Measurements from ENCODE around the gene ARHGAP8.

The ARHGAP8 gene

DNA sequence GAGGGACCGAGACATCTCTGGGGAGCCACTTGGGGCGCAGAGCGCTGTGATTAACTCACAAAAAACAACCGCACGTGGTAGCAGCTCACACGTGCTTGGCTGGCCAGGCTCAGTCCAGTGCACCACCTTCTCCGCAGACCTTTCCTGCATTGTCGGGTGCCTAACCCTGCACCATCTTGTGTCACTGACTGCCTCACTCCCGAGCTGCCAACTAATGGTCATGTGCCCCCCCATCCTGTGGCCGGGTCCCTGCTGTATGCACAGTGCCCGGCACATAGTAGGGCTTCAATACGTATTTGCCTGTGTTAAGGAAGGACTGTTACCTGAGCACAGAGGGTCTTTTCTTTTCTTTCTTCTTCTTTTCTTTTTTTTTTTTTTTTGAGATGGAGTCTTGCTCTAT is 71.9 kb downstream of the ARHGAP8 start:
- H3K36me3 ChIP-seq (ENCODE audit: insufficient read depth, low read length), result no peaks in the 10 kb centered on the region
- H4K20me1 ChIP-seq (ENCODE audit: insufficient read depth, low read length, poor library complexity, severe bottlenecking), result no peaks in the 10 kb centered on the region
- no peaks in the 10 kb centered on the region for H3K4me1 ChIP-seq (ENCODE audit: insufficient read depth, low read length, poor library complexity, severe bottlenecking)
- H3K27me3 ChIP-seq (ENCODE audit: insufficient read depth, low read length, poor library complexity, severe bottlenecking), result no peaks in the 10 kb centered on the region
- no peak overlapping the region for H3K4me2 ChIP-seq (ENCODE audit: low read depth, low read length, poor library complexity, severe bottlenecking)
- H3K4me3 ChIP-seq (ENCODE audit: low read length, poor library complexity, severe bottlenecking), result no peak overlapping the region
- no peak overlapping the region for H3K9ac ChIP-seq (ENCODE audit: low read depth, low read length, poor library complexity, severe bottlenecking)
- no peaks in the 10 kb centered on the region for H3F3A ChIP-seq (ENCODE audit: low read depth)
- TF ChIP-seq, protein P1, sequence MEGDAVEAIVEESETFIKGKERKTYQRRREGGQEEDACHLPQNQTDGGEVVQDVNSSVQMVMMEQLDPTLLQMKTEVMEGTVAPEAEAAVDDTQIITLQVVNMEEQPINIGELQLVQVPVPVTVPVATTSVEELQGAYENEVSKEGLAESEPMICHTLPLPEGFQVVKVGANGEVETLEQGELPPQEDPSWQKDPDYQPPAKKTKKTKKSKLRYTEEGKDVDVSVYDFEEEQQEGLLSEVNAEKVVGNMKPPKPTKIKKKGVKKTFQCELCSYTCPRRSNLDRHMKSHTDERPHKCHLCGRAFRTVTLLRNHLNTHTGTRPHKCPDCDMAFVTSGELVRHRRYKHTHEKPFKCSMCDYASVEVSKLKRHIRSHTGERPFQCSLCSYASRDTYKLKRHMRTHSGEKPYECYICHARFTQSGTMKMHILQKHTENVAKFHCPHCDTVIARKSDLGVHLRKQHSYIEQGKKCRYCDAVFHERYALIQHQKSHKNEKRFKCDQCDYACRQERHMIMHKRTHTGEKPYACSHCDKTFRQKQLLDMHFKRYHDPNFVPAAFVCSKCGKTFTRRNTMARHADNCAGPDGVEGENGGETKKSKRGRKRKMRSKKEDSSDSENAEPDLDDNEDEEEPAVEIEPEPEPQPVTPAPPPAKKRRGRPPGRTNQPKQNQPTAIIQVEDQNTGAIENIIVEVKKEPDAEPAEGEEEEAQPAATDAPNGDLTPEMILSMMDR (conservative IDR thresholded peaks at IDR 0.05; ENCODE audit: low read length), result no peak
- no peak for TF ChIP-seq EZH2phosphoT487 (IDR thresholded peaks at IDR 0.05; ENCODE audit: borderline replicate concordance)
- no peak overlapping the region for H2AFZ ChIP-seq (ENCODE audit: low read length)
- no peaks in the 10 kb centered on the region for H3K79me2 ChIP-seq (ENCODE audit: insufficient read depth, low read length)
- no peaks in the 10 kb centered on the region for H3K9me3 ChIP-seq (ENCODE audit: insufficient read depth, low read depth, low read length)
- H3K9me2 ChIP-seq (replicated peaks; ENCODE audit: low read depth, low read length), result no peaks in the 10 kb centered on the region

DNA sequence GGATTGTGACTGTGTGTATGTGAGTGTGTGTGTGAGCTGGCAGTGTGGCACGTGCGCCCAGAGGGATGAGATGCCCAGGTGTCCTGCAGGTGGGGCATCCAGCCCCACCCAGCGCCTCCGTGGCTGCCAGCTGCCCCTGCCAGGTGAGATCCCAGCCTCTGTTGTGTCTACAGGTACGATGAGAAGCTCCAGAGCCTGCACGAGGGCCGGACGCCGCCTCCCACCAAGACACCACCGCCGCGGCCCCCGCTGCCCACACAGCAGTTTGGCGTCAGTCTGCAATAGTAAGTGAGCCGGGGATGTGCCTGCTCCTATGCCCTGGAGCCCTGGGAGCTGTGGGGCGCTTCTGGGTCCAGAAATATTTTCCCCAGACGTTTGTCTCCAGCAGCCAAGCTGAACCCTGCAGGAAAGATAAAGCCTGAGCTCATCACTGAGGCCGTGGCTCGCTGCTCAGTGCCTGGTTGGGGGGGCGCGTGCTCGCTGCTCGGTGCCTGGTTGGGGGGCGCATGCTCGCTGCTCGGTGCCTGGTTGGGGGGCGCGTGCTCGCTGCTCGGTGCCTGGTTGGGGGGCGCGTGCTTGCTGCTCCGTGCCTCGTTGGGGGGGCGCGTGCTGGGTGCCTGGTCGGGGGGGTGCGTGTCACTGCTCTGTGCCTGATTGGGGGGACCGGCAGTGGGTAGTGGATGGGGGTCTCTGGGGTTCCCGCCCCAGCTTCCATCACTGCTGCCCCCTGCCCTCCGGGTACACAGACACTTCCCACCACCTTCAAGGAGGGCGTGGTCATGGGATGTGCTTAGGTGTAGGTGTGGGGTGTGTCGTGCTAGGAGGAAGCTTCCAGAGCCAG is 73.2 kb downstream of the ARHGAP8 start:
- Histone ChIP-seq H3K4me2 (ENCODE audit: low read depth, low read length, poor library complexity, severe bottlenecking) (no peak overlapping the region), H3K27me3 (ENCODE audit: insufficient read depth, low read length, poor library complexity, severe bottlenecking) (no peaks in the 10 kb centered on the region), H3K9ac (ENCODE audit: low read depth, low read length, poor library complexity, severe bottlenecking) (no peak overlapping the region), H3K9me3 (ENCODE audit: insufficient read depth, low read depth, low read length) (no peaks in the 10 kb centered on the region), H4K20me1 (ENCODE audit: insufficient read depth, low read length, poor library complexity, severe bottlenecking) (no peaks in the 10 kb centered on the region), H2AFZ (ENCODE audit: low read length) (no peak overlapping the region), H3K4me3 (ENCODE audit: low read length, poor library complexity, severe bottlenecking) (no peak overlapping the region), H3K36me3 (ENCODE audit: insufficient read depth, low read length) (no peaks in the 10 kb centered on the region), H3F3A (ENCODE audit: low read depth) (no peaks in the 10 kb centered on the region), H3K4me1 (ENCODE audit: insufficient read depth, low read length, poor library complexity, severe bottlenecking) (no peaks in the 10 kb centered on the region), H3K9me2 (replicated peaks; ENCODE audit: low read depth, low read length) (no peaks in the 10 kb centered on the region), H3K79me2 (ENCODE audit: insufficient read depth, low read length) (no peaks in the 10 kb centered on the region)
- no peak for TF ChIP-seq EZH2phosphoT487 (IDR thresholded peaks at IDR 0.05; ENCODE audit: borderline replicate concordance)
- TF ChIP-seq, protein P1 (conservative IDR thresholded peaks at IDR 0.05; ENCODE audit: low read length), result no peak

DNA sequence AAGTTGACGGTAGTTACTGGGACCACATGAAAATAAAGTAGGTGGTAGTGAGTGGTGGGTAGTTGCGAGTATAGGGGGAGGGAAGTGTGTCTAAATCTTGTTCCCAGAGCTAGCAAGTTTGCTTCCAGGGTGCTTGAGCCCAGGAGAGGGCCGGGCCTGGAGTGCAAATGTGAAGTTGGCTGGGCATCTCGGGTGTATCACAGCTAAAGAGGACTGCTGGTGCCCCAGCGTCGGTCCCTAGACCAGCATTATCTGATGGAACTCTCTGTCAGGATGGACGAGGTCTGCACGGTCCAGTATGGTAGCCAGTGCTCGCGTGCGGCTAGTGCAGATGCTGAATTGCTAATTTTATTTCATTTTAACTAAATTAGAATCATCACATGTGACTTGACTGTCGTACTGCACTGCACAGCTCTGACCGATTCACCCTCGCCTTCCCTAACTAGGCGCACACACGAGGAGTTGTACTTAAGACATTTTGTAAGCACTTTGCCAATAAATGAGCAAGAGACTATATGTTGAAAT is 75.4 kb downstream of the ARHGAP8 start:
- Histone ChIP-seq H3K9me3 (ENCODE audit: insufficient read depth, low read depth, low read length) (no peaks in the 10 kb centered on the region), H3K79me2 (ENCODE audit: insufficient read depth, low read length) (no peaks in the 10 kb centered on the region), H2AFZ (ENCODE audit: low read length) (no peak overlapping the region), H3K4me3 (ENCODE audit: low read length, poor library complexity, severe bottlenecking) (no peak overlapping the region), H3K4me2 (ENCODE audit: low read depth, low read length, poor library complexity, severe bottlenecking) (no peak overlapping the region), H3K9ac (ENCODE audit: low read depth, low read length, poor library complexity, severe bottlenecking) (no peak overlapping the region), H3K36me3 (ENCODE audit: insufficient read depth, low read length) (no peaks in the 10 kb centered on the region), H4K20me1 (ENCODE audit: insufficient read depth, low read length, poor library complexity, severe bottlenecking) (no peaks in the 10 kb centered on the region), H3K4me1 (ENCODE audit: insufficient read depth, low read length, poor library complexity, severe bottlenecking) (no peaks in the 10 kb centered on the region), H3K9me2 (replicated peaks; ENCODE audit: low read depth, low read length) (no peaks in the 10 kb centered on the region), H3K27me3 (ENCODE audit: insufficient read depth, low read length, poor library complexity, severe bottlenecking) (no peaks in the 10 kb centered on the region), H3F3A (ENCODE audit: low read depth) (no peaks in the 10 kb centered on the region)
- TF ChIP-seq, protein P1 (conservative IDR thresholded peaks at IDR 0.05; ENCODE audit: low read length), result no peak

All from Loucy (cell line).